Type B pancreatic cell (in vitro differentiated cells): ENCODE results near the gene RANBP1. TPM values are rescaled to one million over a fixed set of nuclear protein-coding genes. Genes with fewer than 3 reads are reported as not detected.

Experiments used
- DNase-seq: peaks from one replicate; pipeline ENCODE4 v3.0.0; 2021; ENCODE audit warnings: mixed read lengths; ENCODE audit not compliant: unreplicated experiment; ENCODE audit errors: extremely low spot score
- H3K27ac Mint-ChIP-seq: 2 replicates; pipeline ENCODE4 v1.8.0; 2021; ENCODE audit warnings: mild to moderate bottlenecking, mixed read lengths
- H3K27me3 Mint-ChIP-seq: 2 replicates; pipeline ENCODE4 v1.8.0; 2021; ENCODE audit warnings: mixed read lengths
- H3K36me3 Mint-ChIP-seq: 2 replicates; pipeline ENCODE4 v1.8.0; 2021; ENCODE audit warnings: mixed read lengths
- H3K4me1 Mint-ChIP-seq: one replicate; pipeline ENCODE4 v1.8.0; 2021; ENCODE audit warnings: mixed read lengths; ENCODE audit not compliant: unreplicated experiment
- H3K4me3 Mint-ChIP-seq: 2 replicates; pipeline ENCODE4 v1.8.0; 2021; ENCODE audit warnings: mild to moderate bottlenecking, mixed read lengths
- H3K9me3 Mint-ChIP-seq: 2 replicates; pipeline ENCODE4 v1.8.0; 2021; ENCODE audit warnings: mixed read lengths
- total RNA-seq: library from RNA; stranded (reverse); gene quantifications from 2 replicates; pipeline ENCODE4 v1.2.1, GENCODE V29; 2021; ENCODE audit warnings: low replicate concordance
- TF ChIP-seq, protein P1 (sequence below): fragments of 200-600 bp; sonication (generic); conservative IDR thresholded peaks from 2 replicates; pipeline ENCODE4 v1.5.0; 2021; ENCODE audit warnings: antibody characterized with exemption, mild to moderate bottlenecking

Gene RANBP1
- total RNA-seq, 1 donor from 2014 or later: 235 TPM

DNA sequence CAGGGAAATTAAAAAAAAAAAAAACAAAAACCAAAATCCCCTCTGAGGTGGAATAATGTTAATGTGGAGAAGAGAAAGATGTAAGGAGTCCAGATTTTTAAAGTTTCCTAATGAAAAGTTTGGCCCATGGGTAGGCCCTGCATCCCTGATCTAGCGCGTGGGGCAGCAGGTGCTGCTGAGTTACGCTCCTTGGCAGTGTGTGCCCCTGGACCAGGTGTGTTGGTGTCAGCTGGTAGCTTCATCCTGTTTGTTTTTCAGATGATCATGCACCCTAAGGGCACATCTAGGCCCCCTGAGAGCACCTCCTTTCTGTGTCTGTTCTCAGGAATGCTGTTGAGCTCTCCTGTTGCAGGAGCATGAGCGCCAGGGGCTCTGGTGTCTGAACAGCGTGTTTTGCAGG is 29.1 kb upstream of the RANBP1 start:
- peaks cover 28% of the 10 kb centered on the region for H3K4me1 Mint-ChIP-seq
- H3K36me3 Mint-ChIP-seq: peaks cover 42% of the 10 kb centered on the region
- H3K27ac Mint-ChIP-seq: no peak overlapping the region
- H3K4me3 Mint-ChIP-seq: no peak overlapping the region
- no peaks in the 10 kb centered on the region for H3K27me3 Mint-ChIP-seq
- TF ChIP-seq, protein P1, sequence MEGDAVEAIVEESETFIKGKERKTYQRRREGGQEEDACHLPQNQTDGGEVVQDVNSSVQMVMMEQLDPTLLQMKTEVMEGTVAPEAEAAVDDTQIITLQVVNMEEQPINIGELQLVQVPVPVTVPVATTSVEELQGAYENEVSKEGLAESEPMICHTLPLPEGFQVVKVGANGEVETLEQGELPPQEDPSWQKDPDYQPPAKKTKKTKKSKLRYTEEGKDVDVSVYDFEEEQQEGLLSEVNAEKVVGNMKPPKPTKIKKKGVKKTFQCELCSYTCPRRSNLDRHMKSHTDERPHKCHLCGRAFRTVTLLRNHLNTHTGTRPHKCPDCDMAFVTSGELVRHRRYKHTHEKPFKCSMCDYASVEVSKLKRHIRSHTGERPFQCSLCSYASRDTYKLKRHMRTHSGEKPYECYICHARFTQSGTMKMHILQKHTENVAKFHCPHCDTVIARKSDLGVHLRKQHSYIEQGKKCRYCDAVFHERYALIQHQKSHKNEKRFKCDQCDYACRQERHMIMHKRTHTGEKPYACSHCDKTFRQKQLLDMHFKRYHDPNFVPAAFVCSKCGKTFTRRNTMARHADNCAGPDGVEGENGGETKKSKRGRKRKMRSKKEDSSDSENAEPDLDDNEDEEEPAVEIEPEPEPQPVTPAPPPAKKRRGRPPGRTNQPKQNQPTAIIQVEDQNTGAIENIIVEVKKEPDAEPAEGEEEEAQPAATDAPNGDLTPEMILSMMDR: no peak
- H3K9me3 Mint-ChIP-seq: no peaks in the 10 kb centered on the region
- no peak for DNase-seq

- no peak for DNase-seq
- peaks cover 42% of the 10 kb centered on the region for H3K36me3 Mint-ChIP-seq
- H3K27me3 Mint-ChIP-seq: no peaks in the 10 kb centered on the region
- no peak overlapping the region for H3K27ac Mint-ChIP-seq
- no peaks in the 10 kb centered on the region for H3K9me3 Mint-ChIP-seq
- H3K4me1 Mint-ChIP-seq: peaks cover 25% of the 10 kb centered on the region
- TF ChIP-seq, protein P1: no peak
- H3K4me3 Mint-ChIP-seq: no peak overlapping the region
Measured at GRCh38 chr22:20087319-20088262, 28.3 kb upstream of the RANBP1 start.

- Mint-ChIP-seq H3K27ac (no peak overlapping the region), H3K9me3 (no peaks in the 10 kb centered on the region), H3K27me3 (no peaks in the 10 kb centered on the region), H3K4me3 (no peak overlapping the region), H3K4me1 (peaks cover 18% of the 10 kb centered on the region), H3K36me3 (peaks cover 35% of the 10 kb centered on the region)
- no peak for DNase-seq
- TF ChIP-seq, protein P1: no peak
Measured at GRCh38 chr22:20088263-20088648, 27.6 kb upstream of the RANBP1 start.

DNA sequence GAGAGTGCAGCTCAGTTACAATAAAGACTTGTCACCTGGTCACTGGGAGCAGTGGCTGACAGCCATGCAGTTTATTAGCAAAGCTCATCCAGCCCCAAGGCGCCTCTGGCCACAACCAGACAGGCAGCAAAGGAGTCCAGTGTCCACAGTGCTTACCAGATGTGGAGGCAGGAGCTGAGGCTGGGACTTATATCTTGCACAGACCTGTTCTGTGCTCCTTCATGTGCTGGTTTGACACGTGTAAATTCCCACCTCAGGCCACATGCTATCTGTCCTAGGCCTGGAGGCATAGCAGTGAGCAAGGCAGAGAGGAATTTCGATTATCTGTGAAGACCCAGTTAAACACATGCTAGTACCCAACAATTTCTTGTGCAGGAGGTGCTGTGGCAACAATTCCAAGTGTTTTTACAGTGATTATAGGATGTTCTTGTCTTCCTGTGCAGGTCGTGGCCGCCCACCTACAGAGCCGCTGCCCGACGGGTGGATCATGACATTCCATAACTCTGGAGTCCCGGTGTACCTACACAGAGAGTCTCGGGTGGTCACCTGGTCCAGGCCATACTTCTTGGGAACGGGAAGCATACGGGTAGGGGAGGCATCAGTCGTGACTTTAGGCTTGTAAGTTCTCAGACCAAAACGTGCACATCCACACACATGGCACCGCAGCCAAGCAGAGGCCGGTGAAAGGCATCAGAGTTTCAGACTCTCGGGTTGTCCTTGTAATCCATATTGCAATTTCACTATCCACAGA is 26.5 kb upstream of the RANBP1 start:
- TF ChIP-seq, protein P1: no peak
- H3K36me3 Mint-ChIP-seq: peaks cover 44% of the 10 kb centered on the region
- no peaks in the 10 kb centered on the region for H3K27me3 Mint-ChIP-seq
- no peak for DNase-seq
- H3K9me3 Mint-ChIP-seq: no peaks in the 10 kb centered on the region
- no peak overlapping the region for H3K4me3 Mint-ChIP-seq
- peaks cover 7% of the 10 kb centered on the region for H3K4me1 Mint-ChIP-seq
- no peak overlapping the region for H3K27ac Mint-ChIP-seq

- Mint-ChIP-seq H3K27me3 (no peaks in the 10 kb centered on the region), H3K9me3 (no peaks in the 10 kb centered on the region), H3K36me3 (peaks cover 49% of the 10 kb centered on the region), H3K4me3 (no peak overlapping the region), H3K27ac (no peak overlapping the region), H3K4me1 (no peaks in the 10 kb centered on the region)
- DNase-seq: no peak
- TF ChIP-seq, protein P1: no peak
Measured at GRCh38 chr22:20089977-20090729, 25.8 kb upstream of the RANBP1 start.
